Measurements from ENCODE around the gene GTF2IRD2.
"Not testable (repeated sequence)": the region's sequence is repeated elsewhere in the genome, so short reads cannot be mapped to it uniquely, and the experiment has no call there.

The GTF2IRD2 gene

DNA sequence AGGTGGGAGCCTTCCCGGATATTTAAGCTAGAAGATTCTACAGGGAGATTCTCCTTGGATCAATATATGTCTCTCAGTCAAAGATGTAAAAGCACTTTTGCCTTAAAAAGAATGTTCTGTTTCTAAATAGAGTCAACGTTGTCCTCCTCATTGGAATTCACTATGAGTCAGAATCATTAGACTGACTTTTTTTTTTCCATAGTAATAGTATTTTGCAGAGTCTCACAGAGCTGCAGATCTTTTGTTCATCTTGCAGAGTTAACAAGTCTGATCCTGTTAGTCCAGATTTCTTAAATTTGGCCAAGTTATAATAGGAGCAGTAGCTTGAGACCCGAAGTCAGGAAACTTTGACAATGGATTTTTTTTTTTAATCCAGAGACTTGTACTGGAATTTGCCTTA lies 92.4 kb downstream of the GTF2IRD2 start:
- H3K79me2 ChIP-seq (ENCODE audit: insufficient read depth, low read depth); H2AFZ ChIP-seq (ENCODE audit: low read depth); H3K9ac ChIP-seq; H4K20me1 ChIP-seq (ENCODE audit: insufficient read depth); H3K27me3 ChIP-seq (ENCODE audit: insufficient read depth, low read depth); H3K36me3 ChIP-seq (ENCODE audit: insufficient read depth); H3K4me1 ChIP-seq (ENCODE audit: low read depth, poor library complexity, severe bottlenecking); H3K4me2 ChIP-seq; H3K4me3 ChIP-seq (IDR thresholded peaks at IDR 0.05; ENCODE audit: insufficient read depth, low read depth, low read length); H3K27ac ChIP-seq: not testable (repeated sequence)

DNA sequence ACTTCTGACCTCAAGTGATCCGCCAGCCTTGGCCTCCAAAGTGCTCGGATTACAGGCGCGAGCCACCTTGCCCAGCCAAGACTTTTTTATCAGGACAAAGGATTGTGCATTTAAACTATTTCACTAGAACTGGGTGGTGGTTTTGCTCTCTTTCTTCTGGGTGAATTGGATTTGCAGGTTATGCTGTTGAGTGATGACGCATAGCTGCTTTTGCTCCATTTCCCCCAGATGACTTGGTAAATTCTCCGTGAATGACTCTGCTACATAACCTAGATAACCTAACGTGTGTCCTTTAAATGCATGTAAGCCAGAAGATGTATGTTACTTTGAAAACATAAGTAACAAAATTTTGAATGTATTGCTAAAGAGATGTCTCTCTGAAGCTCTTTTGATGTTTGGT lies 93.1 kb downstream of the GTF2IRD2 start:
- H3K4me2 ChIP-seq; H3K27me3 ChIP-seq (ENCODE audit: insufficient read depth, low read depth); H3K4me1 ChIP-seq (ENCODE audit: low read depth, poor library complexity, severe bottlenecking); H3K27ac ChIP-seq; H3K4me3 ChIP-seq (IDR thresholded peaks at IDR 0.05; ENCODE audit: insufficient read depth, low read depth, low read length); H3K36me3 ChIP-seq (ENCODE audit: insufficient read depth); H3K79me2 ChIP-seq (ENCODE audit: insufficient read depth, low read depth); H4K20me1 ChIP-seq (ENCODE audit: insufficient read depth); H3K9ac ChIP-seq; H2AFZ ChIP-seq (ENCODE audit: low read depth): not testable (repeated sequence)

DNA sequence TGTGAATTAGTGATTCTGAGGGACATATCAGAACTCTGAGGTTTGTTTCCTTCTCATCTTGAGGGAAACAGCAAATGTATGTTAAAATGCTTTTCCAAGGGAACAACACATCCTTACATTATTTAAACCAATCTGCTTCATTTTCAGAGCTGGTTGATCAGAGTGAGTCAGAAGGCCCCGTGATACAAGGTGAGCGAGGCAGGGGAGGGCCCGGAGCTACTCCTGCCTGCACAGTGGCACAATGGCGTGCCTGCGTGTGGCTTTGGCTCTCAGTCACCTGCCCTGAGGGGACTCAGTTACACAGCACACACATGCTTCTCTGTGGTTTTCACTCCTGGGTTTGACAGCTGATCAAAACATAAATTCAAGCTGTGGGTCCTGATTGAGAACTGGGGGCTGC lies 94.7 kb downstream of the GTF2IRD2 start:
- H3K27ac ChIP-seq; H3K79me2 ChIP-seq (ENCODE audit: insufficient read depth, low read depth); H3K36me3 ChIP-seq (ENCODE audit: insufficient read depth); H3K4me1 ChIP-seq (ENCODE audit: low read depth, poor library complexity, severe bottlenecking); H3K9ac ChIP-seq; H4K20me1 ChIP-seq (ENCODE audit: insufficient read depth); H3K4me2 ChIP-seq; H2AFZ ChIP-seq (ENCODE audit: low read depth); H3K4me3 ChIP-seq (IDR thresholded peaks at IDR 0.05; ENCODE audit: insufficient read depth, low read depth, low read length); H3K27me3 ChIP-seq (ENCODE audit: insufficient read depth, low read depth): not testable (repeated sequence)

DNA sequence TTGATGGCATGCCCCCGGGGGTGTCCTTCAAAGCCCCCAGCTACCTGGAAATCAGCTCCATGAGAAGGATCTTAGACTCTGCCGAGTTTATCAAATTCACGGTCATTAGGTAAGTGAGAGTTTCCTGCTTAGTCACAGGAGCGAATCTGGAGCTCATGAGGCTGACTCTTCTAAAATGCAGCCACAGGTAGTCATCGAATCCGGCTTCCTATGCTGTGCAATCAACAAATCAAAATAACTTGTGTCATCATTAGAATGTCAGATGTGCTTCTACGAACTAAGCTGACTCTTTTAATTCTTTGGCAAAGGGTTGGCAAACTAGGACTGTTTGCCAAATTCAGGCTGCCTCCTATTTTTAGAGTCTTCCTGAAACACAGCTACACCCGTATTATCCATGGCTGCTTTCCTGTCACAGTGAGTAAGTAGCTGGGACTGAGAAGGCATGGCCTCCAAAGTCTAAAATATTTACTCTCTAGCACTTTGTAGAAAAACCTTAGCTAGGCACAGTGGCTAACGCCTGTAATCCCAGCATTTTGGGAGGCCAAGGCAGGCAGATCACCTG lies 97.4 kb downstream of the GTF2IRD2 start:
- H3K4me3 ChIP-seq (IDR thresholded peaks at IDR 0.05; ENCODE audit: insufficient read depth, low read depth, low read length); H4K20me1 ChIP-seq (ENCODE audit: insufficient read depth); H3K4me1 ChIP-seq (ENCODE audit: low read depth, poor library complexity, severe bottlenecking); H3K9ac ChIP-seq; H3K36me3 ChIP-seq (ENCODE audit: insufficient read depth); H3K27ac ChIP-seq; H2AFZ ChIP-seq (ENCODE audit: low read depth); H3K4me2 ChIP-seq; H3K79me2 ChIP-seq (ENCODE audit: insufficient read depth, low read depth); H3K27me3 ChIP-seq (ENCODE audit: insufficient read depth, low read depth): not testable (repeated sequence)
